Glutamatergic neuron (in vitro differentiated cells): ENCODE results near the gene PKD1L1. TPM values are rescaled to one million over a fixed set of nuclear protein-coding genes. Genes with fewer than 3 reads are reported as not detected.

Experiments used
- DNase-seq: peaks from one replicate; pipeline ENCODE4 v3.0.0; 2022
- H3K27ac Mint-ChIP-seq: one replicate; pipeline ENCODE4 v1.8.0; 2020; ENCODE audit warnings: mild to moderate bottlenecking, mixed read lengths, inconsistent platforms; ENCODE audit not compliant: unreplicated experiment
- H3K27me3 Mint-ChIP-seq: one replicate; pipeline ENCODE4 v1.8.0; 2020; ENCODE audit warnings: mild to moderate bottlenecking, moderate library complexity, mixed read lengths, inconsistent platforms; ENCODE audit not compliant: unreplicated experiment
- H3K36me3 Mint-ChIP-seq: one replicate; pipeline ENCODE4 v1.8.0; 2020; ENCODE audit warnings: mild to moderate bottlenecking, mixed read lengths, inconsistent platforms; ENCODE audit not compliant: unreplicated experiment
- H3K4me1 Mint-ChIP-seq: one replicate; pipeline ENCODE4 v1.8.0; 2020; ENCODE audit warnings: mild to moderate bottlenecking, low read depth, mixed read lengths, inconsistent platforms; ENCODE audit not compliant: unreplicated experiment
- H3K4me3 Mint-ChIP-seq: one replicate; pipeline ENCODE4 v1.8.0; 2020; ENCODE audit warnings: mild to moderate bottlenecking, mixed read lengths, inconsistent platforms; ENCODE audit not compliant: unreplicated experiment
- H3K9me3 Mint-ChIP-seq: one replicate; pipeline ENCODE4 v1.8.0; 2020; ENCODE audit warnings: mild to moderate bottlenecking, moderate library complexity, mixed read lengths, inconsistent platforms; ENCODE audit not compliant: unreplicated experiment
- total RNA-seq: library from RNA; stranded (reverse); fragmentation: NEBNext Ultra II Directional; extraction: Animal tissue kit (Norgen Biotek cat#: 25700); gene quantifications from one replicate; pipeline ENCODE4 v1.2.1, GENCODE V29; 2021; ENCODE audit not compliant: unreplicated experiment
- TF ChIP-seq, protein P1 (sequence below): fragments of 200-600 bp; sonication (generic); IDR thresholded peaks from one replicate; pipeline ENCODE4 v1.5.0; 2021; ENCODE audit not compliant: partially characterized antibody, unreplicated experiment

PKD1L1 gene
- total RNA-seq, 1 donor from 2014 or later: 0.17 TPM

DNA sequence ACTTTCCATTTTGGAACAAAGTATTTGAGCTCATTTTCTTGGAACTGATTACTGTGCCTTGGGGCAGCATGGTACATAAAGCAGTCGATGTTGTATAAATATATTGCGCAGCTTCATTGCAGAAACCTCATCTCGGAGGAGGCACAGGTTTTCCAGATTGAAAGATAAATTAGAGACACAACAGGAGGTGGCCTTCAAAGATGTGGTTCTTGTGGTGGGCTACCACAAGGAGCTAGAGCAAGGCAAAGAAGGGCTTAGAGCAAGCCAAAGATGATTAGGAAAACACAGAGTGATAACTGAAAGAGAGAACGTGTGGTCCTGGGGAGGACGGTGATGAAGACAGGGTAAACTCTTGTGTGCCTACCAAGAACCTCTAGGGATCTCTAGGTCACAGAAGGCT is 197.2 kb downstream of the PKD1L1 start:
- Mint-ChIP-seq H3K4me3 (no peak overlapping the region), H3K4me1 (peaks cover 4% of the 10 kb centered on the region), H3K36me3 (no peaks in the 10 kb centered on the region), H3K9me3 (peaks cover 4% of the 10 kb centered on the region), H3K27ac (no peak overlapping the region), H3K27me3 (peaks cover 4% of the 10 kb centered on the region)
- TF ChIP-seq, protein P1, sequence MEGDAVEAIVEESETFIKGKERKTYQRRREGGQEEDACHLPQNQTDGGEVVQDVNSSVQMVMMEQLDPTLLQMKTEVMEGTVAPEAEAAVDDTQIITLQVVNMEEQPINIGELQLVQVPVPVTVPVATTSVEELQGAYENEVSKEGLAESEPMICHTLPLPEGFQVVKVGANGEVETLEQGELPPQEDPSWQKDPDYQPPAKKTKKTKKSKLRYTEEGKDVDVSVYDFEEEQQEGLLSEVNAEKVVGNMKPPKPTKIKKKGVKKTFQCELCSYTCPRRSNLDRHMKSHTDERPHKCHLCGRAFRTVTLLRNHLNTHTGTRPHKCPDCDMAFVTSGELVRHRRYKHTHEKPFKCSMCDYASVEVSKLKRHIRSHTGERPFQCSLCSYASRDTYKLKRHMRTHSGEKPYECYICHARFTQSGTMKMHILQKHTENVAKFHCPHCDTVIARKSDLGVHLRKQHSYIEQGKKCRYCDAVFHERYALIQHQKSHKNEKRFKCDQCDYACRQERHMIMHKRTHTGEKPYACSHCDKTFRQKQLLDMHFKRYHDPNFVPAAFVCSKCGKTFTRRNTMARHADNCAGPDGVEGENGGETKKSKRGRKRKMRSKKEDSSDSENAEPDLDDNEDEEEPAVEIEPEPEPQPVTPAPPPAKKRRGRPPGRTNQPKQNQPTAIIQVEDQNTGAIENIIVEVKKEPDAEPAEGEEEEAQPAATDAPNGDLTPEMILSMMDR: no peak
- no peak for DNase-seq

DNA sequence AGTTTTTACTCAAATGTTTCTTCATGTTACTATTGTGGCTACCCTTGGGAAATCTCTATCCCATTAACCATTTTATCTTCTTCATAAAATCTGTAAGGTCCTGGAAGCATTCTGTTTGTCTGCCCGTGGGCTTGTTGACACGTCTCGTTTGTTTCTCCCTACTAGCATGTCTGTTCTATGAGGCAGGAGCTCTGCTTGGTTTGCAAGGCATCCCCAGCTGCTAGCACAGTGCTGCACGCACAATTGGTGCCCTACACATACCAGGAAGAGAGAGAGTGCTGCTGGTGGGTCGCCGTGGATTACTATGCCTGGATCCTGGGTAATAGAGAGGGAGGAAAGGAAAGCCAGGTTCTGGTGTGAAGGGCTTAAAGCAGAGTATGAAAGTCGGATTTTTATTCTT is 200.2 kb downstream of the PKD1L1 start:
- Mint-ChIP-seq H3K4me1 (peaks cover 4% of the 10 kb centered on the region), H3K4me3 (no peak overlapping the region), H3K27ac (no peak overlapping the region), H3K9me3 (peaks cover 4% of the 10 kb centered on the region), H3K36me3 (no peaks in the 10 kb centered on the region), H3K27me3 (peaks cover 6% of the 10 kb centered on the region)
- TF ChIP-seq, protein P1: no peak
- DNase-seq: no peak

DNA sequence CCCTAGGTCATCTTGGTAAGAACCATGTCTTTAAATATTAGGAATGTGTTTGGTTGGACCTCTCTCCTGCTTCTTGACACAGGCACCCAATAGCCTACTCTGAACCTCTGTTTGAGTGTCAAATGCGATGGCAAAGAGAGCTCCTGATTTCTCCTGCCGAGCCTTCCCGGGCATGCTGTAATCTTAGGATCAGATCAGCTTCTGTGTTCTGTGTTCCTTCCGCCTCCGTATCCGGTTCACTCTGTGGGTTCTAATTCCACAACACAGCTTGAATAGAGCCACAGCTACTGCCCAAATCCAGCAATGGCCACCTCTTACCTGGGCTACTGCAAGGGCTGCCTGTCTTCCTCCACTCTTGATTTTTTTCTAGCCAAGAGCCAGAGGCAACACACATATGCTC is 201.1 kb downstream of the PKD1L1 start:
- H3K36me3 Mint-ChIP-seq: no peaks in the 10 kb centered on the region
- peaks cover 4% of the 10 kb centered on the region for H3K4me1 Mint-ChIP-seq
- H3K9me3 Mint-ChIP-seq: peaks cover 4% of the 10 kb centered on the region
- H3K27me3 Mint-ChIP-seq: peaks cover 6% of the 10 kb centered on the region
- no peak for DNase-seq
- no peak overlapping the region for H3K4me3 Mint-ChIP-seq
- TF ChIP-seq, protein P1: no peak
- no peak overlapping the region for H3K27ac Mint-ChIP-seq

DNA sequence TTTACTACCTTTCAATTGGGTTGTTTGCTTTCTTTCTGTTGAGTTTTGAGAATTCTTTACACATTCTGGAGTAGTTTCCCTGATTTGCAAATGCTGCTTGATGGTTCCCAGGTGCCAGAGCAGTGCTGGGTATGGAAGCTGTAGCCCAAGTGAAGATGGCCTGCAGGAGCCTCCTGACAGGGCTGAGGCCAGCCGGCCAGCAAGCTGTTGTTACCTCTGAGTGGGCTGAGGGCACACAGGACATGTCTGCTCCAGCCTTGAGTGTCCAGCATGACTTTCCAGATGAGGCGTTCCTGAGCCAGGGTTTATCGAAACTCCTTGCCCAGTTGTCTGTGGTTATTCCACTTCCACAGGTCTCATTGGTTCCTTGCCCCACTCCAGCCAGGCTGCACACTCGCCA is 201.8 kb downstream of the PKD1L1 start:
- H3K4me1 Mint-ChIP-seq: peaks cover 6% of the 10 kb centered on the region
- DNase-seq: no peak
- H3K27ac Mint-ChIP-seq: no peak overlapping the region
- TF ChIP-seq, protein P1: no peak
- H3K4me3 Mint-ChIP-seq: no peak overlapping the region
- H3K36me3 Mint-ChIP-seq: no peaks in the 10 kb centered on the region
- peaks cover 4% of the 10 kb centered on the region for H3K9me3 Mint-ChIP-seq
- H3K27me3 Mint-ChIP-seq: peaks cover 6% of the 10 kb centered on the region

DNA sequence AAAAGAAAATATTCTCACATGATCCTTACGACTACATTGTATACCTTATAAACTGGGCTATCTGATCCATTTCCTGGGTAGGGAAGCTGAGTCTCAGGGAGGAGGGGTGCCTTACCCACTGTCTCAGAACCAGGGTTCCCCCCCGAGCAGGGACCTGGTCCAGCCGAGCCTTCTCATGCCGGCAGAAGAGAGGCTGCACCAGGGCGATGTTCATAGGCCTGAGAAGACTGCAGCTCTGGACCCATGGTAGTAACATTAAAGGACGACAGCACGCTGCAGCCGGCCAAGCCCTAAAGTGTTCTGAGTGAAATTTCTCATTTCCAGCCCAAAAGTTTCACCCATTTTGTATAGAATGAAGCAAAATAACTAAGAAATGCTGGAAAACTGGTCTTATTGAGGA is 203.4 kb downstream of the PKD1L1 start:
- Mint-ChIP-seq H3K36me3 (no peaks in the 10 kb centered on the region), H3K4me1 (peaks cover 6% of the 10 kb centered on the region), H3K27ac (no peak overlapping the region), H3K27me3 (peaks cover 3% of the 10 kb centered on the region), H3K9me3 (peaks cover 3% of the 10 kb centered on the region), H3K4me3 (no peak overlapping the region)
- TF ChIP-seq, protein P1: no peak
- DNase-seq: no peak
